IMR-90 (cell line): ENCODE results near the gene RPS29. TPM values are rescaled to one million over a fixed set of nuclear protein-coding genes. Genes with fewer than 3 reads are reported as not detected.

Experiments used
- ATAC-seq: fragments of 200-7000 bp; cut with Tn5 transposase; 2 replicates; pipeline ENCODE4 v1.9.1; 2020; ENCODE audit warnings: low read depth, mild to moderate bottlenecking, moderate library complexity
- Bru-seq: library from RNA; stranded (reverse); fragments of 400-500 nt; gene quantifications from one replicate; lab custom pipeline; 2021; lab: Mats Ljungman, UMichigan
- BruChase-seq, 2 experiments: library from RNA; stranded (reverse); fragments of 400-500 nt; gene quantifications; one replicate each; lab custom pipeline; 2021; lab: Mats Ljungman, UMichigan
- BruUV-seq: library from RNA; stranded (reverse); fragments of 400-500 nt; replicated peaks from 2 replicates; lab custom pipeline; 2021; lab: Mats Ljungman, UMichigan
- CTCF ChIA-PET: fragments of 300-600 bp; formaldehyde crosslinking; extraction: SDS; loops from one replicate; lab custom pipeline; 2021; ENCODE audit warnings: antibody characterized with exemption; lab: Yijun Ruan, JAX
- POLR2A ChIA-PET: fragments of 300-600 bp; sonication (Branson Sonifier 250); formaldehyde crosslinking; loops from one replicate; lab custom pipeline; 2022; ENCODE audit warnings: antibody characterized with exemption; ENCODE audit not compliant: unreplicated experiment; lab: Charles Lee
- DNase-seq: peaks from one replicate; pipeline ENCODE4 v3.0.0; 2013
- H2AFZ ChIP-seq: replicated peaks from 2 replicates; pipeline ENCODE3; 2013; ENCODE audit warnings: low read length, mild to moderate bottlenecking; ENCODE audit not compliant: poor library complexity
- H2AK5ac ChIP-seq: 2 replicates; pipeline ENCODE4 v1.6.1; 2013; ENCODE audit warnings: low read depth, low read length, inconsistent platforms
- H2AK9ac ChIP-seq: replicated peaks from 2 replicates; pipeline ENCODE3; 2013; ENCODE audit warnings: mild to moderate bottlenecking, low read depth, low read length, moderate library complexity; ENCODE audit not compliant: poor library complexity
- H2BK120ac ChIP-seq: 2 replicates; pipeline ENCODE4 v1.6.1; 2013; ENCODE audit warnings: low read depth, low read length, inconsistent platforms
- H2BK15ac ChIP-seq: 3 replicates; pipeline ENCODE4 v1.6.1; 2013; ENCODE audit warnings: low read depth, low read length, inconsistent platforms
- H2BK20ac ChIP-seq: 2 replicates; pipeline ENCODE4 v1.6.1; 2013; ENCODE audit warnings: low read depth, mild to moderate bottlenecking, inconsistent platforms, low read length, moderate library complexity
- H2BK5ac ChIP-seq: 2 replicates; pipeline ENCODE4 v1.6.1; 2013; ENCODE audit warnings: mild to moderate bottlenecking, low read depth, low read length, inconsistent platforms; ENCODE audit not compliant: poor library complexity, severe bottlenecking
- H3K14ac ChIP-seq: replicated peaks from 2 replicates; pipeline ENCODE4 v1.6.1; 2013; ENCODE audit warnings: low read depth, low read length, inconsistent platforms
- H3K18ac ChIP-seq: 2 replicates; pipeline ENCODE4 v1.6.1; 2013; ENCODE audit warnings: low read depth, low read length, control low read depth
- H3K23ac ChIP-seq: 2 replicates; pipeline ENCODE4 v1.6.1; 2013; ENCODE audit warnings: low read depth, low read length, inconsistent platforms
- H3K27ac ChIP-seq: 2 replicates; pipeline ENCODE4 v1.5.1; 2013; ENCODE audit warnings: mild to moderate bottlenecking, control low read depth, low read length; ENCODE audit not compliant: insufficient read depth
- H3K27me3 ChIP-seq: 2 replicates; pipeline ENCODE4 v1.6.1; 2013; ENCODE audit warnings: low read length; ENCODE audit not compliant: control insufficient read depth, insufficient read depth
- H3K36me3 ChIP-seq: 2 replicates; pipeline ENCODE4 v1.6.1; 2013; ENCODE audit warnings: low read length, mixed read lengths; ENCODE audit not compliant: control insufficient read depth, insufficient read depth
- H3K4ac ChIP-seq: 2 replicates; pipeline ENCODE4 v1.6.1; 2013; ENCODE audit warnings: low read depth, low read length, inconsistent platforms
- H3K4me1 ChIP-seq: 2 replicates; pipeline ENCODE4 v1.6.1; 2013; ENCODE audit warnings: low read length, mixed read lengths; ENCODE audit not compliant: control insufficient read depth, insufficient read depth
- H3K4me2 ChIP-seq: 2 replicates; pipeline ENCODE4 v1.6.1; 2013; ENCODE audit warnings: low read depth, mild to moderate bottlenecking, control low read depth, low read length, moderate library complexity
- H3K4me3 ChIP-seq: 2 replicates; pipeline ENCODE4 v1.5.1; 2013; ENCODE audit warnings: low read depth, mild to moderate bottlenecking, control low read depth, low read length, moderate library complexity; ENCODE audit not compliant: insufficient read depth
- H3K56ac ChIP-seq: 2 replicates; pipeline ENCODE4 v1.6.1; 2013; ENCODE audit warnings: low read length, inconsistent platforms; ENCODE audit not compliant: insufficient read depth; ENCODE audit errors: extremely low read depth
- H3K79me1 ChIP-seq, 2 experiments: 2 replicates each; pipeline ENCODE4 v1.6.1; 2013; ENCODE audit warnings: low read length in 2 of 2, inconsistent platforms in 1 of 2, low read depth in 1 of 2
- H3K9ac ChIP-seq: 2 replicates; pipeline ENCODE4 v1.6.1; 2013; ENCODE audit warnings: low read depth, low read length, control low read depth
- H3K9me1 ChIP-seq: 2 replicates; pipeline ENCODE4 v1.6.1; 2013; ENCODE audit warnings: low read length, inconsistent platforms; ENCODE audit not compliant: insufficient read depth
- H3K9me3 ChIP-seq: 2 replicates; pipeline ENCODE4 v1.6.1; 2013; ENCODE audit warnings: low read length; ENCODE audit not compliant: control insufficient read depth, insufficient read depth
- H4K20me1 ChIP-seq: 2 replicates; pipeline ENCODE4 v1.6.1; 2013; ENCODE audit warnings: low read length, inconsistent platforms; ENCODE audit not compliant: insufficient read depth
- H4K5ac ChIP-seq: 2 replicates; pipeline ENCODE4 v1.6.1; 2013; ENCODE audit warnings: mild to moderate bottlenecking, low read depth, low read length, control low read depth
- H4K8ac ChIP-seq, 2 experiments: 2 replicates each; pipeline ENCODE4 v1.6.1; 2013; ENCODE audit warnings: low read depth in 2 of 2, low read length in 2 of 2, control low read depth in 1 of 2, inconsistent platforms in 1 of 2
- H4K91ac ChIP-seq: 2 replicates; pipeline ENCODE4 v1.6.1; 2013; ENCODE audit warnings: low read depth, low read length, inconsistent platforms; ENCODE audit not compliant: insufficient read depth
- BHLHE40 ChIP-seq: fragments of 150-350 bp; IDR thresholded peaks from 2 replicates; pipeline ENCODE4 v1.6.1; 2016; ENCODE audit warnings: mild to moderate bottlenecking, low read depth, low read length
- CEBPB ChIP-seq: IDR thresholded peaks from 2 replicates; pipeline ENCODE4 v1.6.1; 2012; ENCODE audit warnings: low read depth, low read length, improper control_type of control experiment
- CHD1 ChIP-seq: IDR thresholded peaks from 2 replicates; pipeline ENCODE4 v1.6.1; 2012; ENCODE audit warnings: low read depth, low read length, improper control_type of control experiment
- CTCF ChIP-seq: conservative IDR thresholded peaks from 2 replicates; pipeline ENCODE4 v1.5.1; 2012; ENCODE audit warnings: mild to moderate bottlenecking, low read depth, low read length, improper control_type of control experiment
- FOS ChIP-seq: fragments of 150-350 bp; IDR thresholded peaks from 2 replicates; pipeline ENCODE4 v1.6.1; 2016; ENCODE audit warnings: low read depth, low read length
- MAFK ChIP-seq: IDR thresholded peaks from 2 replicates; pipeline ENCODE4 v1.6.1; 2012; ENCODE audit warnings: low read depth, low read length, improper control_type of control experiment
- MAZ ChIP-seq: IDR thresholded peaks from 2 replicates; pipeline ENCODE4 v1.6.1; 2012; ENCODE audit warnings: low read depth, mild to moderate bottlenecking, low read length, improper control_type of control experiment, moderate library complexity, borderline replicate concordance
- MXI1 ChIP-seq: IDR thresholded peaks from 2 replicates; pipeline ENCODE4 v1.6.1; 2012; ENCODE audit warnings: low read depth, mild to moderate bottlenecking, low read length, moderate library complexity, borderline replicate concordance
- NFE2L2 ChIP-seq: fragments of 150-350 bp; IDR thresholded peaks from 2 replicates; pipeline ENCODE4 v1.6.1; 2016; ENCODE audit warnings: low read depth, mild to moderate bottlenecking, low read length
- POLR2A ChIP-seq: IDR thresholded peaks from 2 replicates; pipeline ENCODE4 v1.6.1; 2012; ENCODE audit warnings: mild to moderate bottlenecking, low read depth, low read length
- RFX5 ChIP-seq: IDR thresholded peaks from 2 replicates; pipeline ENCODE4 v1.8.0; 2012; ENCODE audit warnings: low read depth, mild to moderate bottlenecking, low read length, moderate library complexity
- USF2 ChIP-seq: fragments of 150-350 bp; IDR thresholded peaks from 2 replicates; pipeline ENCODE4 v1.6.1; 2017; ENCODE audit warnings: mild to moderate bottlenecking, antibody characterized with exemption, low read length, low read depth
- WGBS, 2 experiments: methylation state at CpG; one replicate each; pipeline versions ENCODE4 v1.1.5 to v1.1.7; 2013; ENCODE audit warnings: missing lambda C conversion rate in 2 of 2; ENCODE audit not compliant: insufficient read length in 1 of 2; ENCODE audit errors: extremely low coverage in 2 of 2; 5-methylcytosine and 5-hydroxymethylcytosine counted together
- dilution Hi-C: fragments of 300-500 bp; cut with HindIII; formaldehyde crosslinking; loops from one replicate; pipeline ENCODE4 v1.14.3; 2018; ENCODE audit warnings: low sequenced_read_pairs; ENCODE audit not compliant: unreplicated experiment
- in situ Hi-C: fragments of 300-500 bp; cut with MboI; formaldehyde crosslinking; loops from 3 replicates; pipeline ENCODE4 v1.14.3; 2019; ENCODE audit warnings: low sequenced_read_pairs, inconsistent platforms, mixed read lengths
- intact Hi-C: fragments of 100-400 bp; cut with micrococcal nuclease; formaldehyde crosslinking; loops from 2 replicates; pipeline ENCODE4 v1.10.0; 2022
- long read RNA-seq: library from polyadenylated mRNA; unstranded; transcript quantifications from one replicate; pipeline ENCODE4 v2.0.0, GENCODE V29; 2021; ENCODE audit not compliant: unreplicated experiment
- polyA plus RNA-seq, 3 experiments: library from polyadenylated mRNA; depleted of rRNA; stranded (reverse); fragments of >200 nt; gene quantifications; 2 replicates each; pipeline ENCODE4 v1.2.3, GENCODE V29; 2012; ENCODE audit warnings: low replicate concordance in 1 of 3
- total RNA-seq: library from RNA; depleted of rRNA; stranded (reverse); fragments of >200 nt; gene quantifications from 2 replicates; pipeline ENCODE4 v1.2.3, GENCODE V29; 2012; rRNA removed

Gene RPS29
- total RNA-seq (318 and 794 TPM in 2 replicates), polyA plus RNA-seq (2012; rRNA removed) (8,930 and 10,393 TPM in 2 replicates), Bru-seq, nascent RNA (percentile 80 among the genes with signal in this experiment), BruChase-seq, experiment 1, labeled RNA remaining after a 6-hour chase (percentile 91 among the genes with signal in this experiment), BruChase-seq, experiment 2, labeled RNA remaining after a 2-hour chase (percentile 88 among the genes with signal in this experiment)
- 10.7 and 2,863 TPM in 2 replicates for polyA plus RNA-seq (2012; cell fraction: cytosol; rRNA removed)
- polyA plus RNA-seq (2012; cell fraction: nucleus; rRNA removed; ENCODE audit: low replicate concordance): 714 and 2,229 TPM in 2 replicates
- long read RNA-seq, full-length matches to known transcripts: 434 of 438 reads
- long read RNA-seq, partial matches to known transcripts: 0 of 438 reads
- long read RNA-seq, other reads (novel, unspliced or antisense): 4 of 438 reads

GRCh38 chr14:49585803-49586672 is at the start of gene RPS29:
RPS29 (minus strand) TSS chr14:49586380; CDS start chr14:49586346, 34 bp downstream.
- H3K27ac ChIP-seq: peak within 1 kb of the TSS; percentile 93
- H3K4me3 ChIP-seq: peak within 1 kb of the TSS; percentile 86
- no TSS peak for BruUV-seq
- no peaks in the 10 kb centered on the region for H3K27me3 ChIP-seq
- H3K56ac ChIP-seq: peak within 1 kb of the TSS; percentile 85
- no peaks in the 10 kb centered on the region for H3K9me3 ChIP-seq
- H4K8ac ChIP-seq: peak within 1 kb of the TSS; percentile 55 to 88; a peak in 3 of 4 replicates
- H3K4me1 ChIP-seq: peaks cover 6% of the 10 kb centered on the region
- WGBS, 2 experiments: 1% methylated on average over 33 of the region's 55 CpGs; no CpG with 5 or more reads in 1 of the 2 experiments
- H2AFZ ChIP-seq: peak within 1 kb of the TSS; percentile 87
- in situ Hi-C loops (no loop called here), dilution Hi-C loops (no loop called here), intact Hi-C loops (no loop called here)
- peak within 1 kb of the TSS; percentile 96 for H2AK5ac ChIP-seq
- peak within 1 kb of the TSS; percentile 85 for H2BK5ac ChIP-seq
- ATAC-seq: peak; percentile 86
- ChIA-PET POLR2A (interaction anchor here (0.6 to 1.0 kb wide), 2 partner anchors 9 to 277 kb away, joined by 4 read pairs; no protein-coding TSS in a partner anchor), CTCF (interaction anchor here (0.7 to 2.0 kb wide), 2 partner anchors 9 to 12 kb away, joined by 3 to 7 read pairs; partner anchors contain the start of gene LRR1)
- peak within 1 kb of the TSS; percentile 63 for H4K5ac ChIP-seq
- H3K4ac ChIP-seq: peak within 1 kb of the TSS; percentile 98
- peak within 1 kb of the TSS; percentile 95 for H3K9ac ChIP-seq
- peaks cover 12% of the 10 kb centered on the region for H3K9me1 ChIP-seq
- peak within 1 kb of the TSS; percentile 94 for H3K23ac ChIP-seq
- H3K79me1 ChIP-seq: peaks cover 17 to 50% of the 10 kb centered on the region in 2 experiments
- peak within 1 kb of the TSS; percentile 92 for H2AK9ac ChIP-seq
- H2BK120ac ChIP-seq: no peak within 1 kb of the TSS
- H2BK20ac ChIP-seq: no peak within 1 kb of the TSS
- H3K4me2 ChIP-seq: peak within 1 kb of the TSS; percentile 91
- peak within 1 kb of the TSS; percentile 57 for H3K18ac ChIP-seq
- no peak within 1 kb of the TSS for H2BK15ac ChIP-seq
- H4K91ac ChIP-seq: peak within 1 kb of the TSS; percentile 47; the same call in 1 of the 2 replicates
- H3K36me3 ChIP-seq: peaks cover 17% of the 10 kb centered on the region
- DNase-seq: peak; percentile 99
- peak within 1 kb of the TSS; percentile 97 for H3K14ac ChIP-seq
- peaks cover 49% of the 10 kb centered on the region for H4K20me1 ChIP-seq
- TF ChIP-seq FOS (no peak), BHLHE40 (no peak; the same call in 1 of the 2 replicates), MXI1 (peak; percentile 69; the same call in 1 of the 2 replicates), CEBPB (peak; percentile 21; the same call in 1 of the 2 replicates), NFE2L2 (no peak), MAZ (peak; percentile 38; the same call in 1 of the 2 replicates), MAFK (no peak), CTCF (no peak), RFX5 (no peak), POLR2A (peak; percentile 93), CHD1 (peak; percentile 63; the same call in 1 of the 2 replicates), USF2 (no peak)
